ENCODE measurements around the gene PFN3.

PFN3 gene, protein sequence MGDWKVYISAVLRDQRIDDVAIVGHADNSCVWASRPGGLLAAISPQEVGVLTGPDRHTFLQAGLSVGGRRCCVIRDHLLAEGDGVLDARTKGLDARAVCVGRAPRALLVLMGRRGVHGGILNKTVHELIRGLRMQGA

DNA sequence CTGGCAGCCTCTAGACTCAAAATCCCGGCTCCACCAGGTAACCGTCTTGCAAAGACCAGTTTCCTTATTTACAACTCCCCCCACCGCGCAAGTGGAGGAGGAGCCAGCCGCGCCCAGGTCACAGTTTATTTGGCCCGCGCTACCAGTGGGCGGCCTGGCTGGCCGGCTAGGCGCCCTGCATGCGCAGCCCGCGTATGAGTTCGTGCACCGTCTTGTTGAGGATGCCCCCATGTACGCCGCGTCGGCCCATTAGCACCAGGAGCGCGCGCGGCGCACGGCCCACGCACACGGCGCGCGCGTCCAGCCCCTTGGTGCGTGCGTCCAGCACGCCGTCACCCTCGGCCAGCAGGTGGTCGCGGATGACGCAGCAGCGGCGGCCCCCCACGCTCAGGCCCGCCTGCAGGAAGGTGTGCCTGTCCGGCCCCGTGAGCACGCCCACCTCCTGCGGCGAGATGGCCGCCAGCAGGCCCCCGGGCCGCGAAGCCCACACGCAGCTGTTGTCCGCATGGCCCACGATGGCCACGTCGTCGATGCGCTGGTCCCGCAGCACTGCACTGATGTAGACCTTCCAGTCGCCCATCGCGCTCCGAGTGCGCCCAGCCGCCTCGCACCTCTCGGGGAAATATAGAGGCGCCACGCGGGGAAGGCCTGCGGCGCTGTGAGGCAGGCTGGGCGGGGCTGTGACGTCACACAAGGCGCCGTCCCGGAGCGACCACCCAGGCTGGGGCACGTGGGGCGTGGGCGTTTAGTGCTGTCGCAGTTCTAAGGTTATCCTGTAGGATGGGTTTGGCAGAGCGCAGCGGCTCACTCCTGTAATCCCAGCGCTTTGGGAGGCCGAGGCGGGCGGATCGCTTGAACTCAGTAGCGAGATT lies at the start of gene PFN3:
Gene PFN3 (minus strand): TSS at position 665 of the 872 bp plus-strand sequence. CDS start 85 bp downstream, at position 580.
- FAIRE-seq = no peak
- DNase-seq (ENCODE audit: insufficient read length, low spot score) = no peak

DNA sequence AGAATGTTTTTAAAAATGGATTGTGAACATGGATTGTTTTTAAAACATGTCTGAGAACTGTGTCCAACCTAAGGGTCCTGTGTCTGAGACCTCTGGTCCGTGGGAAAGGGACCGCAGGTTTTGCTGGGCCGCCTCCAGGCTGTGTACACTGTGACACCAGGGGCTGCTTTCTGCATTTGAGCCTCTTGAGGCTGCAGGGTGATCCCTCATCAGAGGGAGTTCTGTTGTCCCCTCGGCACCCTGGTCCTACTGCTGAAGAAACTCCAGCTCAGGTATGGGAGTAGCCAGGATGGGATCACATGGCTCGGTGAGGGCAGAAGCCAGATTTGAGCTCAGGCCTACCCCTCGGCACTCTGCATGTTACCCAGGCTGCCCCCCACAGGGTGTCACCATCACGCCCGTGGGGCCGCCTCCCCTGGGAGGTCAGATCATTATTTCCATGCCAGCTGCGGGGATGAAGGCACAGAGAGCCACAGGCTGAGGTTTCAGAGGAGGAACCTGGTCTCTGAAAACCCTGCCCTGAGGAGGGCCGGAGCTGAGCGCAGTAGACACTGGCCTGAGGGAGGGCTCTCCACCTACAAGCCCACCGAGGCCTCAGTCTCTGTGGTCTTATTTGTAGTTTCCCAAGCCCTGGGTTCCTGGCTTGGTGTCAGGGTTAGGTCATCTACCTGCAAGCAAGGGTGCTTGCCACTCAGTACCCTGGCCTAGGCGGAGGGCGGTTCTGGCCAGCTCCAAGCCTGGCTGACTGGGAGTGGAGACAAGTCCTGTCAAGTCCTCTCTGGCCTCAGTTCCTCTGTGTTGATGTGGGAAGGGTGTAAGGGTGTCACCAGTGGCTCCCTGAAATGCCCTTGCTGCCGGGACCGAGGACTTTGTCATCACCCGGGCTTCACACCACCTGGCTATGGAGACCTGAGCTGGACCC lies 48.9 kb upstream of the PFN3 start:
- FAIRE-seq (no peak), DNase-seq (ENCODE audit: insufficient read length, low spot score) (no peak)

DNA sequence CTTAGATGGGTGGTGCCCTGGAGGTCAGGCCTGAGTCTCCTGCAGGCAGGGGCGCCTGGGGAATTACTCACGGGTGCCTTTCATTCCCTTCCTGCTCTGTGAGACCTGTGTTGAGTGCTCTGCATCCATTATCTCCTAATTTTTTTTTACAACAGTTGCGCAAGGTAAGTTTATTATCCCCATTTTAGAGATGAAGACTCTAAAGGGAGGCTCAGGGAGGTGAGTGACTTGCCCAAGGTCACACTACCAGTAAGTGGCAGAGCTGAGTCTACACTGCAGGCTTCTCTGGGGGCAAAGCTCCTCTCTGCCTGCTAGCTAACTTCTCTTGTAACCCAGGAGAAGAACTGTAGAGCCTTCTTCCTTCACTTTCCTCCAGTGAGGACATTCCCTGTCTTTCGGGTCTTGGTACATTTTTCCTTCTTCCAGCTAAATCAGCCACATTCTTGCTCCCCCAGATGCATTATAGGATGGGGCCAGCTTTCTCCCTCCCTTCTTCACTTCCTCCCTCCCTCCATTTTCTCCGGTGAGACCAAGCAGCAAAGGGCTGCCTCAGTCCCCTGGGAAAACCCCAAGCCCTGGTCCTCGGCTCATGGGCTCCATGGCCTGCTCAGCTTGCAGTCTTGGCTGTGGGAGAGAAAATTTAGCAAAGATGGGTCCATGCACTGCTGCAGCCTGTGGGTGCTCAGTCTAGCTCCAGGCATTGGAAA lies 47.9 kb upstream of the PFN3 start:
- DNase-seq (ENCODE audit: insufficient read length, low spot score) (no peak), FAIRE-seq (no peak)

DNA sequence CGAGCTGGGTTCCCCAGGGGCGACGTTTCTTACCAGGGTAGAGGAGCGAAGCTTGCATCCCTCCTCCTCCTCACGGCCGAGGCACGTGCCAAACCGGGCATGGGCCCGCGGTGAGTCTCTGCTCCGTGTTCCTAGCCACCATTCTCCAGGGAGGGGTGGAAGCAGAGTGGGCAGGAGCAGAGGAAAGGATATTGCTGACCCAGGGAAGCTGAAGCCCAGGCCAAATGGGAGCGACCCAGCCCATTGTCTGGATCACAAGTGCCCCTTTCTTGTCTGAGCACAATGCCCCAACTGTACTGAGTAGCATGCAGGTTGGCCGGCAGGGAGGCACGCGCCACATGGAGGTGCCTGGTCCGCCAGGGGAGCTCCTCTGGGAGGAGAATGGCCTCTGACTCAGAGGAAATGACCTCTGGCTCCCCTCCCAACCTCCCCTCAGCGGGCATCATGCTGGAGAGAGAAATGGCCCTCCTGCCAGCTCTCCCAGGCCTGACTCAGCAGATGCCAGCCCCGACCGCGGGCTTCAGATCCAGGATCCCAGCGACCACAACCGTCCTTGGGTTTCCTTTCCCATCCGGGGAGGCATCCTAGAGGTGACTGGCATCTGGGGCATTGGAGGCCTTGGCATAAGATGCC lies 47.3 kb upstream of the PFN3 start:
- DNase-seq (ENCODE audit: insufficient read length, low spot score) = peak; percentile 92

DNA sequence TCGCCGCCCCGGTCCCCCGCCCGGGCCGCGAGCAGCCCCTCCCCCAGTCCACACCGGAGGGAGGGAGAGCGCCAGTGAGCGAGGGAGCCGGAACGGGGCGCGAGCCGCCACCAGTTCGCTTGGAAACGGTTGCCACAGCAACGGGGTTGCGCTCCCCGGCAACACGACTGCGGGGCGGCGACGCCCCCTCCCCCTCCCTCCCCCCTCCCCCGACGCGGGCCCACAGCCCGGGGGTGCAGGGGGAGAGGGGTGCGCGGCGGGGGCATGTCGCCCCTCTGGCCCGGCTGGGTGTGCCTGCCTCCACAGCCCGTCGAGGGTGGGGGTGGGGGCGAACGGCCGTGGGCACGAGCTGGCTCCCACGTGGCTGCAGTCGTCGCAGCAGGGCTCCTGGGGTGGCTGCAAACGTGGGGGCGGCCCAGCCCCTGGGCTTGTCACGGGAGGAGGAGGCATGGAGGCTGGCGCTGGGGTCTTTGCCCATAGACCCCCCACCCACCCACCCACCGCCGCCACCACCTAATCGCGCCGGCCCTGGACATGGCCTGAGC lies 46.7 kb upstream of the PFN3 start:
- FAIRE-seq = peak; percentile 80
- DNase-seq (ENCODE audit: insufficient read length, low spot score) = no peak

More for the DNA sequence above, 47.3 kb upstream of the PFN3 start:
- FAIRE-seq = peak; percentile 51

DNA sequence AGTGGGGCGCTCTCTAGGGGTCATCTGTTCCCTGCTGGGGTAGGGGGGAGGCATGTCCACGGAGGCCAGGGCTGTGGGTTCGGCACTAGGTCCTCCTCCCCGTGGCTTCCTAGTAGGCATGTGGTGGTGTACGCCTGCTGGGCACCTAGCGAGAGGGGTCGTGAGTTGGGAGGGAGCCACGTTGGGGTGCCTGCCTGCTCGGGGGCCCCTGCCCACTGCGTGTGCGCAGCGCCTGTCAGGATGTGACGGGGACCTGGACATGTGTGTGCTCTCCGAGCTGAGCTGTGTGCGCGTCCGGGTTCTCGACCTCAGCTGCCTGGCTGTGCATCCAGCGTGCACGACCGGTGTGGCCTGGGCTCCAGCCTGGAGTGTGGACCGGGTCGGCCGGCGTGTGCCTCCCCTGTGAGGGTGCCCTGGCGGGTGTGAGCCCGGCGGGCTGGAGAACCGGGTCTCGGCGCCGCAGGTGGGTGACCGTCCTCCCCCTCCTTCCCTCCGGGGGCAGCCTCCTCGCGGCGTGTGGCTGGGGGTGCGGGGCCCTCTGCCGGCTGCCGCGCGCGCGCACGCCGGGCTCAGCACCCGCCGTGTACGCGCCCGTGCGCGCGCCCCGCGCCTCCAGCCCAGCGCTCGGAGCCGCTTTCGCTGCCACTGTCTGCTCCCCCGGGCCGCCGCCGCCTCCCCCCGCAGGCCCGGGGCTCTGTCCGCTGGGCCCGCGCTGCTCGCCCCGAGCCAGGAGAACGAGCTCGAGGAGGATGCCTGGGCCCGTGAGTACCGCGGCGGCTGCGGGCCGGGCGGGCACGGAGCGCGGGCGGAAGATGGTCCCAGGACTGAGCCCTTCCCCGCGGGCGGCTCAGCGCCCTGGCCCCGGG lies 46.0 kb upstream of the PFN3 start, which contains the start of gene PRR7:
Gene PRR7 (plus strand): TSS at position 615 of the 866 bp plus-strand sequence. CDS start 8,254 bp downstream, outside the sequence.
- FAIRE-seq (peak; percentile 81), DNase-seq (ENCODE audit: insufficient read length, low spot score) (peak; percentile 73)

DNA sequence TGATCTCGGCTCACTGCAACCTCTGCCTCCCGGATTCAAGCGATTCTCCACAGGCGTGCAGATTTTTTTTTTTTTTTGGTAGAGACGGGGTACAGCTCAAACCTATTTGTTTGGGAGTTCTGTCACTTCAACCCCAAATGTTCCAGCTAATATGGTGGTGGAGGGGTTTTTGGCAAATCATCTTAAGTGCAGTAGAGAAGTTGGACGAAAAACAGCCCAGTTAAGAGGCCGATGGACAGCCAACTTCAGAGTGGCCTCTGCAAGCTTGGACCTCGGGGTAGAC lies 45.4 kb upstream of the PFN3 start:
- no peak for FAIRE-seq
- no peak for DNase-seq (ENCODE audit: insufficient read length, low spot score)

DNA sequence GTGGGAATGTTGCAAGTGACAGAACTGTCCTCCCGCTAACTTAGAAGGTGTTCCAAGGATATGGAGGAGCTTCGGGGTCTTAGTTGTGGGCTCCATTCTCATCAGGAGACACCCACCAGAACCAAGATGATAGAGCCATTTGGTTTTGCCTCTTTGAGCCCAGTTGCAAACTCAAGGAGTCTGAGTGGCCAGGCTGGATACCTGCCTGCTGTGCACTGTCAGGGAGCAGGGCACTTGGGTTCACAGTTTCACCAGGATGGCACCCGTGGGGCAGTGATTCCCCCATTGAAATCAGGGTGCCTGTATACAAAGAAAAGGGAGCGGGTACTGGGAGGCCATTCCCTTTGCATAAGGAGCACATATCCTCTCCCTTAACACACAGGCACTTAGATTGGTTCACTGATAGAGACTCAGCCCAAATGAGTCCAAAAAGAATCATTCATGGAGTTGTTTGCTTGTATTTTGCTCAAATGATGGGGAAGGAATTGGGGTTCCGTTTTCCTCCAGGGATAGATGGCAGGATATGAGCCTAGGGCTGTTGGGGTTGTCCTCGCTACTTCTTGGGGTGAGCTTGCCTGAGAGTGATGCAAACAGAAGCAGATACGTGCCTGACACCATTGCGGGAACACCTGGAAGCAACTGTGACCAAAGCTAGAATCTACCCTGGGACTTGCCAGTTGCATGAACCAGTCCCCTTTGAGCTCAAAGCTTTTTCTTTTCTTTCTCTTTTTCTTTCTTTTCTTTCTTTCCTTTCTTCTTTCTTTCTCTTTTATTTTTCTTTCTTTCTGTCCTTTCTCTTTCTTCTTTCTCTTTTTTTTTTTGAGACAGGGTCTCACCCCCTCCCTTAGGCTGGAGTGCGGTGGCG lies 44.8 kb upstream of the PFN3 start:
- DNase-seq (ENCODE audit: insufficient read length, low spot score) = no peak

DNA sequence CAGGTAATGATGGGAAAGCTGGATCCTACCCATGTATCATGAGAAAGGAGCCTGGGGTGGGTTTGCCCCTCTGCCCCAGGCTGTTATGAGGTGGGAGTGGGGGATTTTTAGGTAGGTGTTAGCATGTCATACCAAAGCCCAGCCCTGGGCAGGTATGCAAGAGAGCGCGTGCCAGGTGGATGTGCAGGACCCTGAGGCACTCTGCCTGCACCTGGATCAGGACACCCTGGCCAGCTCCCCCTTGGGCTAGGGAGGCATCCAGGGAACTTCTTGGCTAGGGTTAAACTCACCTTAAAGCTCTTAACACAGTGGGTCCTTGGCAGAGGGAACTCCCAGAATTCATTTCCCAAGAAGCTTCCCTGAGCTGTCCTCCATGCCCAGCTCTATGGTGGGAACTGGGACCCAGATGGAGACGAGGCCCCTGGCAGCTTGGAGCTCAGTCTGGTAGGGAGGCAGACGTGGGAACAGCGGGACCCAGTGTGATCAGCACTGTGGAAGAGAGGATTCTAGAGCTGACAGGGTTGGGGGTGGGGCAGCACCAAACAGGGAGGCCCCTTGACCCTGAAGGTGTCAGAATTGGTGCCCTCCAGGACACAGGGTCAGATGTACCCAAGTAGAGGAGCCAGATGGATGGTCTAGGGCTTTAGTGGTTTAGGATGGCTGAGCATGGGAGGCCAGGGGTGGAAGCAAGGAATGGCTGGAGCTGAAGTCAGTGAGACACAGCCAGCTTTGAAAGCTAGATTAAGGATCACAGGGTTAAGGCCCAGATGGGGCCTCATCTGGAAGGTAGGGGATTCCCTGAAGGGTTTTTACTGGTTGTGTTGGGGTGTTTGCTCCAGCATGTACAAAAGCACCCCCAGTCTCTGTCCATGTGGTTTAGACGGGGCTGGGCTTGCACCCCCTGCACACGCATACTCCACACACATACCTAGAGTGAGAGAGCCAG lies 43.9 kb upstream of the PFN3 start:
- FAIRE-seq = peak; percentile 55
- DNase-seq (ENCODE audit: insufficient read length, low spot score) = no peak

More for the DNA sequence above, 44.8 kb upstream of the PFN3 start:
- no peak for FAIRE-seq

DNA sequence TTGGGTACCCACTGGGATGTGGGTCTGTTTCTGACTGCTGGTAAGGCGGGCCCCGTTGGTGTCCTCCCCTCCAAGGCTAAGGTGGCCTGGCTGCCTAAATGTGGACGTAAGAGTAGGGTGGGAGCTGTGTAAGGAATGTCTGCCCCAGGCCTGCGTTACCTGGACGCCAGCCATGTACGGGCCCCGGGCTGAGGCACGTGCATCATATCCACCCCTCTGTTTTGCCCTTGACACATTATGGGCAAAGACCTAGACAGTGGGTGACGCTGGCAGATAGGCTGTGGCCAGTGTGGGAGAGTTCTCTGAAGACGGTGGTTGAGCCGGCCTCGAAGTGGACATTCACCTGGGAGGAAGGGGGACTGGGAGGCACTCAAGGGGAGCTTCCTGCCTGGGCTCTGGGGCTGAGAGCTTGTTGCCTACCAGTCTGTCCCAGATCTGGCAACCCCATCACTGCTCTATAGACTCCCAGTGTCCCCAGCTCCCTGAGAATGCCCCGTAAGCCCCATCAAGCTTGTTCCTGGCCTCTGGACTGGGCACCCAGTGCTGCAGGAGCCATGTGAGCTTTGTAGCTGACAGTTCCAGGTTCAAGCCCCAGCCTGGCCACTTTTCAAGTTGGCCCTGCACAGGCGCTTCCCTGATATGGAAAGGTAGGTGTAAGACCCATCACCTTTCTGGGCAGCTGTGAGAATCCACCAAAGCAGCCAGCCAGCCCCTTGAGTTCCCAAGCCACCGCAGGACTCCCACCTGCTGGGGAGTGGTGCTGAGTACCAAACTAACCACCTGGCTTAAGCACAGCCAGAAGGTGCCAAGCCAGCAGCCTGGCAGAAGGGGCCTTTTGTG lies 42.9 kb upstream of the PFN3 start:
- FAIRE-seq (no peak), DNase-seq (ENCODE audit: insufficient read length, low spot score) (no peak)

DNA sequence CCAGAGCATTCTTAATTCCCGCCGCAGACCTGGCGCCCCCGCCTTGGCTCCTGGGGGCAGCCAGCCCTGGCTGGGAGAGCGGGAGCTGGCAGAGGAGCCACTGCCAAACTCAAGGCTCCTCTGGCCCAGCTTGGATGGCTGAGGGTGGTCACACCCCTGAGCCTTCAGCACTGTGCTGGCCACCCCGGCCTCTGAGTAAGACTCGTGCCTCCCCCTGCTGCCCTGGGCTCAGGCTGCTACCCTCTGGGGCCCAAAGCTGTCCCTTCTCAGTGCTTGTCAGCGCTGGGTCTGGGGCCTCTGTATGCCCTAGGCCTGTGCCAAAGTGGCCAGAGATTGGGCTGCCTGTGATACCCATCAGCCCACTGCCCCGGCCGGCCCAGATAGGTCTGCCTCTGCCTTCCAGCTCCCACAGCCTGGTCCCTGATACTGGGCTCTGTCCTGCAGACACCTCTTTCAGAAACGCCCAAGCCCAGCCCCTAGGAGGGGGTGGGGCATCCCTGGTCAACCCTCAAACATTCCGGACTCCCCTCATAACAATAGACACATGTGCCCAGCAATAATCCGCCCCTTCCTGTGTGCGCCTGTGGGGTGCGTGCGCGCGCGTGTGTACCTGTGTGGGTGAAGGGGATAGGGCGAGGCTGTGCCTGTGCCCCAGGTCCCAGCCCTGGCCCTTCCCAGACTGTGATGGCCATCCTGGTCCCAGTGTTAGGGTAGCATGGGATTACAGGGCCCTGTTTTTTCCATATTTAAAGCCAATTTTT lies 41.8 kb upstream of the PFN3 start:
- FAIRE-seq (no peak), DNase-seq (ENCODE audit: insufficient read length, low spot score) (no peak)

DNA sequence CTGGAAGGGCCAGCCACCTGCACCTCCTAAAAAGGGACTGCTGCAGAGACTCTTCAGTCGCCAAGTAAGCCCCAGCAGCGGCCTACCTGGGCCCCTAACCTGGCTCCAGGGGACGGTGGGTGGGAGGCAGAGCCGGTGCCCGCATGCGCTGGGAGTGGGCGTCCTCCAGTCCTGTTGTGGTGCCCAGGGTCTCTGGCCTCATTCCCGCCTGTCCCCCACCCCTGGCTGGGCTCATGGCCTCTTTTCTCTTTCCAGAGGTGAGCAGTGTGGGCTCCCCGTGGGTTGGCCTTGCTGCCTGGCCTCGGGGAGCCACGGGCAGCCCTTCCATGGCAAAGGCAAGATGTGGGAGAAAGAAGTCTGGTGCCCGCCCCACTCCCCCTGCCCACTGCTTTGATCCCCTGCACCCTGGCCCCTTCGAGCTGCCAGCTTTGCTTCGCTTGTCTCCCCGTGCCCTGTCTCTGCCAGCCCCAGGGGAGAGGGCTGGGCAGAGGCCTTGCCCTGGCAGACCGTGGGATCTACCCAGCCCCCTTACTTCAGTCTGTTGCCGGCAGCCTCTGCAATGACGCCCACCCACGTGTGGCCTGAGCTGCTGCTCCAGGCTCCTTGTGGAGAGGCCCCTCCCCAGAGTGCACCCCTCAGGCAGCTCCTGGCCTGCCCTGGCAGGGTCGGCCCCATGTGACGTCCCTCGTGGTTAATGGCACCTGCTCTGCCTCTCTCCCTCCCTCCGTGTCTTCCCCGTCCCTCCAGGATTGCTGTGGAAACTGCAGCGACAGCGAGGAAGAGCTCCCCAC lies 40.7 kb upstream of the PFN3 start:
- FAIRE-seq (no peak), DNase-seq (ENCODE audit: insufficient read length, low spot score) (no peak)

DNA sequence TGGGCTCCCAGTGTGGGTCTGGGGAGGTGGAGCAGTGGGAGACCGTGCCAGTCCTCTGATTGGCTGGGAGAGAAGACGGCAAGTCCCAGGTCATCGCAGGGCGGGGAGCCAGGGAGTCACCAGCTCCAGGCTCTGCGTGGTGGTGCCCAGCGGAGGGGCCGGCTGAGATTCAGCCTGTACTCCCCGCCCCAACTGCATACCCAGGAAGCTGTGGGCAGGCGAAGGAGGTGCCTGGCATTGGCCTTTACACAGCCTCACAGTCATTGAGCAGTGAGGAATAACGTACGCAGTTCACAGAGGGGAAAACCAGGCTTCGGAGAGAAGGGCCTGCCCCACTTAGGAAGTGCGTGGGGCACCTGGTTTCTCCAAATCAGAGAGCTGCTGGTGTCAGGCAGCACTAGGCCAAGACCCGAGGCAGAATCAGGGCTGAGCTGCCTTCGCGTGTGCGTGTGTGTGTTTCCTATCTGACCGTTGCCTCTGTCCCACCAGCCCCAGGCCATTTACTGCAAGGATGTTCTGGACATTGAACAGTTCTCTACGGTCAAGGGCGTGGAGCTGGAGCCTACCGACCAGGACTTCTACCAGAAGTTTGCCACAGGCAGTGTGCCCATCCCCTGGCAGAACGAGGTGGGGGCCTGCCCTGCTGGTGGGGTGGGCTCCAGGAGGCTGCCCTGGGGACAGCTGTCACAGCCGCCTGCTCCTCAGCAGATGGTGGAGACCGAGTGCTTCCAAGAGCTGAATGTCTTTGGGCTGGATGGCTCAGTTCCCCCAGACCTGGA lies 39.9 kb upstream of the PFN3 start:
- DNase-seq (ENCODE audit: insufficient read length, low spot score) (no peak), FAIRE-seq (no peak)

Data from HTR-8/SVneo (cell line).